PFSK-1 (cell line): ENCODE measurements around the gene IL17RC.

Source experiments
- POLR2AphosphoS5 ChIP-seq: IDR thresholded peaks from 2 replicates; pipeline ENCODE4 v1.6.1; 2012; ENCODE audit warnings: low read depth, mild to moderate bottlenecking, control low read depth, low read length, moderate library complexity
- REST ChIP-seq, 2 experiments: IDR thresholded peaks; 2 replicates each; pipeline versions ENCODE4 v1.6.1 to v1.8.0; 2011 to 2012; ENCODE audit warnings: low read depth in 2 of 2, low read length in 2 of 2, control low read depth in 1 of 2, inconsistent platforms in 1 of 2, mild to moderate bottlenecking in 1 of 2, moderate library complexity in 1 of 2; ENCODE audit not compliant: insufficient read depth in 1 of 2

- no peak for TF ChIP-seq POLR2AphosphoS5
- no peak for TF ChIP-seq REST (IDR thresholded peaks at IDR 0.05; ENCODE audit: insufficient read depth in 1 of 2, low read depth in 2 of 2, low read length in 2 of 2)
Measured at GRCh38 chr3:9898467-9899241, 18.2 kb upstream of the IL17RC start.
